ENCODE data around the gene TTYH2.

The TTYH2 gene

GRCh38 chr17:74296548-74296936 is 83.2 kb downstream of the TTYH2 start:
- DNase-seq, result peak; percentile 78

DNA sequence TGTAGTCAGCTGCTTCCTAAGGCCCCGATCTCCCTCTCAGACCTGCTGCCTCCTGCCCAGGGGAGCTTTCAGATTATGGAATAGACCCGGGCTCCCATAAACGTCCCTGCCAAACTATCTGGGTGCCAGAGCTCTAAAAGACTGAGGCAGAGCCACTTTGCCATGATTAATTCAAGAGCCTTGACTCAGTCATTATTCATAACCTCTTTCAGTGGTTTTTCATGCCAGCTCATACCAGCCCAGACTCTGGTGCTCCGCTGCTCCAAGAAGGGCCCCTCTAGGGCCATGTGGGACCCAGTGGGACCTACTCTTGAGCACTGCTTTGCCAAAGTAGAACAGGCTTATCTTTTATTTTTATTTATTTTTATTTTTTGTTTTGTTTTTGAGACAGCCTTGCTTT is 84.6 kb downstream of the TTYH2 start:
- no peak for DNase-seq

DNA sequence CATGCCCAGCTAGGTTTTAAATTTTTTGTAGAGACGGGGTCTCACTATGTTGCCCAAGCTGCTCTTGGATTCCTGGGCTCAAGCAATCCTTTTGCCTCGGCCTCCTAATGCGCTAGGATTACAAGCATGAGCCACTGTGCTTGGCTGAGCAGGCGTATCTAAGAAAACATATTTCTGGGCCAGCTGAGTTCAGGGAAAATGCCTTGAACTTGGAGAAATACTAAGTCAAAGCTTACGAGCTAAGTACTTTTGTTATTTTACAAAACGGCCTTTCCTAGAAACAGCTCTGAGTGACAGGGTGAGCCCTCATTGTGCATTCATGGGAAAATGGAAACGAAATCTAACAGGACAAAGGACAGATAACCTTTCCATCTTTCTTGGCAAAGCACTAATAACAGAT is 85.4 kb downstream of the TTYH2 start:
- DNase-seq, result no peak

- no peak for DNase-seq
Observed at GRCh38 chr17:74299226-74300009, 86.0 kb downstream of the TTYH2 start.

DNA sequence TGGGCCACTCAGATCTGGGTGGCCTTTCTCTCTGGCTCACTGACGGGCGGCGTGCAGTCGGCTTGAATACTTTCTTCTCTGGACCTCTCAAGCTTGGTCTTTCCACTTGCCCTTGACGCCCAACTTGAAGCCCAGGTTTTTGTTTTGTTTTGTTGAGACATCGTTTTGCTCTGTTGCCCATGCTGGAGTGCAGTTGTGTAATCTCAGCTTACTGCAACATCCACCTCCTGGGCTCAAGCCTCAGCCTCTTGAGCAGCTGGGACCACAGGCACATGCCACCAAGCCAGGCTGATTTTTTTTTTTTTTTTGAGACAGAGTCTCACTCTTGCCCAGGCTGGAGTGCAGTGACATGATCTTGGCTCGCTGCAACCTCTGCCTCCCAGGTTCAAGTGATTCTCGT is 89.9 kb downstream of the TTYH2 start:
- no peak for DNase-seq

GRCh38 chr17:74304184-74304583 is 90.8 kb downstream of the TTYH2 start:
- DNase-seq, result no peak

DNA sequence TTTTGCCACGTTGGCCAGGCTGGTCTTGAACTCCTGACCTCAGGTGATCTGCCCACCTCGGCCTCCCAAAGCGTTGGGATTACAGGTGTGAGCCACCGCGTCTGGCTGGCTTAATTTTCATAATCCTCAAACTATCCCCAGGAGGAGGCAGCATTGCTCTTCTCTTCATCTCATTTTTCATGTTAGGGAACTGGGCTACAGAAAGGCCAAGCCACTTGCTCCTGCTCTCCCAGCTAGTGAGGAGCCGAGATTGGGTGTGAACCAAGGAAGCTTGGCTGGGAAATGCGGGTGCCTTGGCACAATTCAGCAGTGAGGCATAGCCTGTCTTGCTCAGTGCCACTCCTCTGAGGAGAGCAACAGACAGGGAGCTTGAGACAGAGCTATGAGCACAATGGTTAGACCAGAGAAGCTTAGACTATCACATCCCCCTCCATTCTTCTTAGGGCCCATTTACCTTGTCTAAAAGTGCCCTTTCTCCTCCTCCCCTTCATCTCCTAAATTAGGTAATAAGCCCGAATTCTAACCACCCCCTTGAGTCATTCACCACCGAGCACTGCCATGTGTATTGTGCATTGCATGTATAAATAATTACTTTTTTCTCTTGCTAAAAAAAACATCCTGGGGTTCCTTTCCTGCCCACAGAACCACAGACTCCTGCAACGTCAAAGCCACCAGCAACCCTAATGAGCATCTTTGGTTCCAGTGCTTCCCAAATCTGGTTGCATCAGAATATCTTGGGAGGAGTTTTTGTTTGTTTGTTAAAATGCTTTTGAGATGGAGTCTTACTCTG is 92.7 kb downstream of the TTYH2 start:
- DNase-seq, result no peak

DNA sequence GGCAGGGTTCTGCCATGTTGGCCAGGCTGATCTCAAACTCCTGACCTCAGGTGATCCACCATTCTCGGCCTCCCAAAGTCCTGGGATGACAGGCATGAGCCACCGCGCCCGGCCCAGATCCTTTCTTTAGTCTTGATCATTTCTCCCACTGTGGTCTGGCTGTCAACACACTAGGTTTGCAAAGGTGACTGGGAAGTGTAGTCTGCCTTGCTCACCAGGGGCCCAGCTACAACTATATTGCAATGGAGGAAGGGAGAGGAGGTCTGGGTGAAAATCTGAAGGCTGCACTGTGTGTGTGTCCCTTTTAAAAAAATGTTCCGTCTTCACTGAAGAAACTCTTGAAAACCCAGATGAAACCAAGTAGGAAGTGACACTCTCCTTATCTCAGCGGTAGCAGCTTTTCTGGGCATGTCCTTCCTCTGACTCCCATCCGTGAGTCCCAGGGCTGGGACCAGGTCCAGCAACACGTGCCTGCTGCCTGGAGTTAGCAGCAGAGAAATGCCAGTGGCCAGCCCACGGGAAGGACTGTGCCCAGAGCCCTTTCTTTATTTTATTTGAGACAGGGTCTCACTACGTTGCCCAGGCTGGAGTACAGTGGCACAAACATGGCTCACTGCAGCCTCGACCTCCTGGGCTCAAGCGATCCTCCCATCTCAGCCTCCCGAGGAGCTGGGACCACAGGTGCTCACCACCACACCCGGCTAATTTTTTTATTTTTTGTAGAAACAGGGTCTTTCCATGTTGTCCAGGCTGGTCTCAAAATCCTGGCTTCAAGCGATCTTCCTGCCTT is 94.8 kb downstream of the TTYH2 start:
- DNase-seq, result no peak

- no peak for DNase-seq
Observed at GRCh38 chr17:74309902-74310301, 96.5 kb downstream of the TTYH2 start.
